HT1080 (cell line): ENCODE measurements around the gene RSPH9. TPM values are rescaled to one million over a fixed set of nuclear protein-coding genes. Genes with fewer than 3 reads are reported as not detected.

ENCODE experiments used
- DNase-seq: peaks from one replicate; pipeline ENCODE4 v3.0.0-alpha.2; 2015; ENCODE audit warnings: low read depth
- total RNA-seq: library from RNA; depleted of rRNA; stranded (reverse); fragments of >200 nt; shearing (Covaris generic); gene quantifications from 2 replicates; pipeline ENCODE4 v1.2.3, GENCODE V29; 2014

RSPH9 gene
- total RNA-seq, 1 experiment from 2014 or later: not detected

- peak; percentile 71 for DNase-seq
These were observed 22.7 kb downstream of the RSPH9 start for GRCh38 chr6:43667245-43668150.

- peak; percentile 52 for DNase-seq
These were observed 23.6 kb downstream of the RSPH9 start for GRCh38 chr6:43668151-43669028.

GRCh38 chr6:43669050-43669921 lies 24.4 kb downstream of the RSPH9 start:
- DNase-seq: no peak

GRCh38 chr6:43669922-43670622 lies 25.2 kb downstream of the RSPH9 start:
- DNase-seq: no peak

- DNase-seq: no peak
These were observed 25.8 kb downstream of the RSPH9 start for GRCh38 chr6:43670623-43670986.

GRCh38 chr6:43671011-43671800 lies 26.4 kb downstream of the RSPH9 start:
- no peak for DNase-seq

GRCh38 chr6:43671801-43672690 lies 27.2 kb downstream of the RSPH9 start:
- DNase-seq: no peak

GRCh38 chr6:43673444-43674084 lies 28.7 kb downstream of the RSPH9 start:
- no peak for DNase-seq

GRCh38 chr6:43674291-43674690 lies 29.5 kb downstream of the RSPH9 start:
- no peak for DNase-seq

GRCh38 chr6:43674921-43675320 lies 30.1 kb downstream of the RSPH9 start:
- no peak for DNase-seq

GRCh38 chr6:43676962-43677606 lies 32.2 kb downstream of the RSPH9 start:
- DNase-seq: no peak

- DNase-seq: no peak
These were observed 32.9 kb downstream of the RSPH9 start for GRCh38 chr6:43677759-43678158.

- no peak for DNase-seq
These were observed 33.5 kb downstream of the RSPH9 start for GRCh38 chr6:43678341-43678740.

- DNase-seq: no peak
These were observed 34.2 kb downstream of the RSPH9 start for GRCh38 chr6:43679057-43679456.

- DNase-seq: no peak
These were observed 35.7 kb downstream of the RSPH9 start for GRCh38 chr6:43680308-43681200.

- DNase-seq: no peak
These were observed 36.5 kb downstream of the RSPH9 start for GRCh38 chr6:43681303-43681702.
